H1 (cell line): Measurements from ENCODE around the gene OR13C2. TPM values are rescaled to one million over a fixed set of nuclear protein-coding genes. Genes with fewer than 3 reads are reported as not detected.

Experiments
- CTCF ChIA-PET: fragments of 300-600 bp; sonication (Branson Sonifier 250); formaldehyde crosslinking; loops from one replicate; lab custom pipeline; 2021; ENCODE audit not compliant: partially characterized antibody; lab: Charles Lee
- POLR2A ChIA-PET: fragments of 300-600 bp; sonication (Branson Sonifier 250); formaldehyde crosslinking; loops from one replicate; lab custom pipeline; 2021; ENCODE audit warnings: inconsistent platforms; ENCODE audit not compliant: partially characterized antibody; lab: Charles Lee
- DNase-seq, 2 experiments: peaks; one replicate each; pipeline versions ENCODE4 v3.0.0 to v3.0.0-alpha.2; 2010 to 2022; ENCODE audit warnings: low spot score in 2 of 2, low read depth in 1 of 2, mixed read lengths in 1 of 2
- FAIRE-seq: peaks from 2 replicates; lab custom pipeline; 2011; peaks lifted over from hg19 to GRCh38; lab: Jason Lieb, UNC
- H2AFZ ChIP-seq: 2 replicates; pipeline ENCODE4 v1.8.1; 2012; ENCODE audit warnings: low read length, inconsistent platforms
- H2AK5ac ChIP-seq: 2 replicates; pipeline ENCODE4 v1.6.1; 2013; ENCODE audit warnings: low read depth, low read length
- H2BK120ac ChIP-seq: replicated peaks from 2 replicates; pipeline ENCODE3; 2013; ENCODE audit warnings: low read depth, low read length, inconsistent platforms
- H2BK12ac ChIP-seq: 2 replicates; pipeline ENCODE4 v1.6.1; 2013; ENCODE audit warnings: low read depth, low read length
- H2BK15ac ChIP-seq: 2 replicates; pipeline ENCODE4 v1.6.1; 2013; ENCODE audit warnings: low read length
- H2BK20ac ChIP-seq: 2 replicates; pipeline ENCODE4 v1.6.1; 2013; ENCODE audit warnings: low read length
- H2BK5ac ChIP-seq: 2 replicates; pipeline ENCODE4 v1.6.1; 2013; ENCODE audit warnings: low read depth, low read length
- H3K14ac ChIP-seq: 2 replicates; pipeline ENCODE4 v1.6.1; 2013; ENCODE audit warnings: inconsistent platforms; ENCODE audit not compliant: insufficient read length
- H3K18ac ChIP-seq: 2 replicates; pipeline ENCODE4 v1.6.1; 2013; ENCODE audit warnings: low read length; ENCODE audit errors: extremely low read depth
- H3K23ac ChIP-seq: 2 replicates; pipeline ENCODE4 v1.6.1; 2013; ENCODE audit warnings: inconsistent platforms; ENCODE audit not compliant: insufficient read length
- H3K23me2 ChIP-seq: 2 replicates; pipeline ENCODE4 v1.6.1; 2013; ENCODE audit warnings: low read depth, low read length
- H3K27ac ChIP-seq: 2 replicates; pipeline ENCODE4 v1.6.1; 2011; ENCODE audit warnings: low read depth, low read length, inconsistent platforms
- H3K27me3 ChIP-seq, 4 experiments: replicated peaks in 1 of 4; 1 replicate in 1 of 4; 2 replicates in 3 of 4; pipeline versions ENCODE4 v1.6.1 to v1.8.1; 2011 to 2013; ENCODE audit warnings: low read length in 3 of 4, mild to moderate bottlenecking in 3 of 4, inconsistent platforms in 2 of 4, mixed read lengths in 2 of 4, moderate library complexity in 1 of 4; ENCODE audit not compliant: control insufficient read depth in 3 of 4, insufficient read depth in 3 of 4; ENCODE audit errors: extremely low read depth in 1 of 4
- H3K36me3 ChIP-seq, 4 experiments: 2 replicates each; pipeline versions ENCODE4 v1.6.1 to v1.8.1; 2011 to 2013; ENCODE audit warnings: mild to moderate bottlenecking in 4 of 4, low read length in 3 of 4, moderate library complexity in 2 of 4, control low read depth in 1 of 4, inconsistent platforms in 1 of 4; ENCODE audit not compliant: insufficient read depth in 4 of 4, control insufficient read depth in 2 of 4
- H3K4ac ChIP-seq: replicated peaks from 2 replicates; pipeline ENCODE3; 2013; ENCODE audit warnings: low read length, low read depth, mixed read lengths, inconsistent platforms; ENCODE audit not compliant: insufficient read length
- H3K4me1 ChIP-seq, 4 experiments: replicated peaks in 1 of 4; 1 replicate in 1 of 4; 2 replicates in 3 of 4; pipeline versions ENCODE4 v1.6.1 to v1.8.1; 2011 to 2013; ENCODE audit warnings: low read length in 3 of 4, inconsistent platforms in 2 of 4, mixed read lengths in 1 of 4; ENCODE audit not compliant: insufficient read depth in 4 of 4, control insufficient read depth in 3 of 4
- H3K4me2 ChIP-seq, 2 experiments: 2 replicates each; pipeline versions ENCODE4 v1.6.1 to v1.8.1; 2011 to 2013; ENCODE audit warnings: low read depth in 2 of 2, low read length in 2 of 2, control low read depth in 1 of 2, inconsistent platforms in 1 of 2, mild to moderate bottlenecking in 1 of 2; ENCODE audit not compliant: insufficient read depth in 1 of 2
- H3K4me3 ChIP-seq, 4 experiments: fragments of 200-600, 300-600 bp in 1 of 4; sonication (generic), shearing (Covaris generic), sonication (Bioruptor Twin) in 1 of 4; 2 replicates each; pipeline versions ENCODE4 v1.5.1 to v1.8.1; 2011 to 2016; ENCODE audit warnings: low read length in 4 of 4, low read depth in 3 of 4, control low read depth in 2 of 4, inconsistent platforms in 2 of 4, mild to moderate bottlenecking in 2 of 4, mixed read lengths in 1 of 4, moderate library complexity in 1 of 4; ENCODE audit not compliant: insufficient read depth in 2 of 4; ENCODE audit errors: extremely low read depth in 1 of 4
- H3K56ac ChIP-seq: replicated peaks from 2 replicates; pipeline ENCODE3; 2013; ENCODE audit warnings: low read depth, mild to moderate bottlenecking, mixed read lengths, low read length, inconsistent platforms; ENCODE audit not compliant: insufficient read length
- H3K79me1 ChIP-seq: 2 replicates; pipeline ENCODE4 v1.6.1; 2013; ENCODE audit warnings: low read depth, low read length, control low read depth
- H3K79me2 ChIP-seq, 2 experiments: 2 replicates each; pipeline versions ENCODE4 v1.6.1 to v1.8.1; 2012 to 2013; ENCODE audit warnings: low read length in 2 of 2, mild to moderate bottlenecking in 2 of 2, inconsistent platforms in 1 of 2; ENCODE audit not compliant: insufficient read depth in 2 of 2, control insufficient read depth in 1 of 2
- H3K9ac ChIP-seq, 4 experiments: replicated peaks in 1 of 4; 1 replicate in 1 of 4; 2 replicates in 3 of 4; pipeline versions ENCODE4 v1.6.1 to v1.8.1; 2011 to 2013; ENCODE audit warnings: low read depth in 3 of 4, low read length in 3 of 4, control low read depth in 2 of 4, mild to moderate bottlenecking in 2 of 4, moderate library complexity in 2 of 4, inconsistent platforms in 1 of 4; ENCODE audit errors: extremely low read depth in 1 of 4
- H3K9me3 ChIP-seq, 2 experiments: 2 replicates each; pipeline versions ENCODE4 v1.6.1 to v1.8.1; 2012 to 2013; ENCODE audit warnings: mild to moderate bottlenecking in 2 of 2, moderate library complexity in 2 of 2, control low read depth in 1 of 2, inconsistent platforms in 1 of 2, low read depth in 1 of 2, low read length in 1 of 2, mixed read lengths in 1 of 2; ENCODE audit not compliant: insufficient read depth in 2 of 2
- H4K20me1 ChIP-seq, 2 experiments: replicated peaks in 1 of 2; 2 replicates each; pipeline versions ENCODE3 to v1.8.1; 2011 to 2013; ENCODE audit warnings: inconsistent platforms in 2 of 2, low read length in 2 of 2, mild to moderate bottlenecking in 1 of 2; ENCODE audit not compliant: insufficient read depth in 2 of 2, control insufficient read depth in 1 of 2
- H4K5ac ChIP-seq: 2 replicates; pipeline ENCODE4 v1.6.1; 2013; ENCODE audit warnings: low read length, low read depth, mixed read lengths, inconsistent platforms; ENCODE audit not compliant: insufficient read length
- H4K8ac ChIP-seq: 2 replicates; pipeline ENCODE4 v1.8.0; 2013; ENCODE audit warnings: mild to moderate bottlenecking, moderate library complexity, low read length, inconsistent platforms; ENCODE audit not compliant: insufficient read depth; ENCODE audit errors: extremely low read depth
- H4K91ac ChIP-seq: replicated peaks from 2 replicates; pipeline ENCODE3; 2013; ENCODE audit warnings: low read length, mixed read lengths, inconsistent platforms; ENCODE audit not compliant: insufficient read length
- RAD21 ChIP-seq, 2 experiments: IDR thresholded peaks in 1 of 2; conservative IDR thresholded peaks in 1 of 2; 2 replicates each; pipeline ENCODE4 v1.6.1; 2011; ENCODE audit warnings: low read depth in 2 of 2, low read length in 2 of 2, improper control_type of control experiment in 1 of 2, inconsistent platforms in 1 of 2, mild to moderate bottlenecking in 1 of 2, moderate library complexity in 1 of 2
- YY1 ChIP-seq: IDR thresholded peaks from 2 replicates; pipeline ENCODE4 v1.6.1; 2011; ENCODE audit warnings: low read depth, mild to moderate bottlenecking, low read length
- WGBS, 2 experiments: shearing (Covaris generic) in 1 of 2; methylation state at CpG; one replicate each; pipeline versions ENCODE4 v1.1.6 to v1.1.7; 2013 to 2015; ENCODE audit warnings: low lambda C conversion rate in 2 of 2, mixed read lengths in 2 of 2, inconsistent platforms in 1 of 2, low coverage in 1 of 2, missing lambda C conversion rate in 1 of 2; ENCODE audit not compliant: insufficient replicate concordance in 2 of 2, insufficient coverage in 1 of 2, insufficient read length in 1 of 2; ENCODE audit errors: extremely low coverage in 1 of 2, missing lambda C conversion rate in 1 of 2; 5-methylcytosine and 5-hydroxymethylcytosine counted together
- polyA plus RNA-seq, 7 experiments: library from polyadenylated mRNA; depleted of rRNA in 3 of 7; stranded (reverse) in 5 of 7; unstranded in 2 of 7; fragments of >200 nt in 5 of 7; fragments of 200-250 nt in 2 of 7; gene quantifications; 1 replicate in 5 of 7; 2 replicates in 1 of 7; 4 replicates in 1 of 7; pipeline versions ENCODE4 v1.2.1 to v1.2.3, GENCODE V29; 2011 to 2013; ENCODE audit warnings: missing spikeins in 2 of 7, mixed read lengths in 2 of 7
- total RNA-seq: library from RNA; stranded (reverse); fragmentation: NEBNext Ultra II Directional; extraction: Animal tissue kit (Norgen Biotek cat#: 25700); gene quantifications from 2 replicates; pipeline ENCODE4 v1.2.1, GENCODE V29; 2021
- TF ChIP-seq, protein P1 (sequence below), 3 experiments: IDR thresholded peaks; 1 replicate in 2 of 3; 2 replicates in 1 of 3; pipeline versions ENCODE4 v1.5.1 to v1.6.1; 2011; ENCODE audit warnings: low read length in 3 of 3, mild to moderate bottlenecking in 3 of 3, inconsistent platforms in 2 of 3, low read depth in 1 of 3, moderate library complexity in 1 of 3; ENCODE audit not compliant: insufficient read depth in 1 of 3; ENCODE audit errors: control extremely low read depth in 1 of 3

Gene OR13C2
- total and polyA plus RNA-seq, 2 of the 8 experiments (the other 6 are each of a cell fraction or from before 2014, with no cell fraction given), result not detected

DNA sequence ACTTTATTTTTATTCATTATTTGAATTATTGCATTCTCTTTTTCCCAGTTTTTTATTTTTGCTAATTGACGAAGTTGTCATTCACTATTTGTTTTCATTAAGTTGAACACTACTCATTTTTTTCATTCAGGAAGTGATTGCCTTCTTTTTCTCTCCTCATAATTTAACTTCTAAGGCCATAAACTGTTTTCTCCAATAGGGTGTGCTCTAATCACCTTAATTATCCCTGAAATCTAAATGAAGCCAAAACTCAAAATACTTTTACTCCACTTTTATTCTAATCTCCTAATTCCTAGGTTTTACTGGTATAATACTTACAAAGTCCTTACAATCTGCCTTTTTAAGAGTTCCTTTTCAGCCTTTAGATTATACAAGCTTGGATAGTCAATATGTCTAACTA, 2.9 kb upstream of the OR13C2 start:
- H3K27ac ChIP-seq, result no peak overlapping the region
- no peaks in the 10 kb centered on the region for H3K36me3 ChIP-seq
- H2BK12ac ChIP-seq, result no peak overlapping the region
- H3K79me2 ChIP-seq, result no peaks in the 10 kb centered on the region
- H4K91ac ChIP-seq, result no peak overlapping the region
- H3K18ac ChIP-seq, result no peak overlapping the region
- no peak overlapping the region for H4K8ac ChIP-seq
- no peak overlapping the region for H3K56ac ChIP-seq
- no peak overlapping the region for H2BK15ac ChIP-seq
- TF ChIP-seq RAD21 (IDR thresholded peaks at IDR 0.05 in 1 of 2, conservative IDR thresholded peaks at IDR 0.05 in 1 of 2; ENCODE audit: low read depth in 2 of 2, low read length in 2 of 2) (peak in 1 of 2 experiments; percentile 34; a peak in 3 of 4 replicates), YY1 (no peak)
- TF ChIP-seq, protein P1, sequence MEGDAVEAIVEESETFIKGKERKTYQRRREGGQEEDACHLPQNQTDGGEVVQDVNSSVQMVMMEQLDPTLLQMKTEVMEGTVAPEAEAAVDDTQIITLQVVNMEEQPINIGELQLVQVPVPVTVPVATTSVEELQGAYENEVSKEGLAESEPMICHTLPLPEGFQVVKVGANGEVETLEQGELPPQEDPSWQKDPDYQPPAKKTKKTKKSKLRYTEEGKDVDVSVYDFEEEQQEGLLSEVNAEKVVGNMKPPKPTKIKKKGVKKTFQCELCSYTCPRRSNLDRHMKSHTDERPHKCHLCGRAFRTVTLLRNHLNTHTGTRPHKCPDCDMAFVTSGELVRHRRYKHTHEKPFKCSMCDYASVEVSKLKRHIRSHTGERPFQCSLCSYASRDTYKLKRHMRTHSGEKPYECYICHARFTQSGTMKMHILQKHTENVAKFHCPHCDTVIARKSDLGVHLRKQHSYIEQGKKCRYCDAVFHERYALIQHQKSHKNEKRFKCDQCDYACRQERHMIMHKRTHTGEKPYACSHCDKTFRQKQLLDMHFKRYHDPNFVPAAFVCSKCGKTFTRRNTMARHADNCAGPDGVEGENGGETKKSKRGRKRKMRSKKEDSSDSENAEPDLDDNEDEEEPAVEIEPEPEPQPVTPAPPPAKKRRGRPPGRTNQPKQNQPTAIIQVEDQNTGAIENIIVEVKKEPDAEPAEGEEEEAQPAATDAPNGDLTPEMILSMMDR (IDR thresholded peaks at IDR 0.05; ENCODE audit: control extremely low read depth in 1 of 3, insufficient read depth in 1 of 3, low read depth in 1 of 3, low read length in 3 of 3), result peak in 1 of 3 experiments; percentile 25; a peak in 2 of 4 replicates
- H3K9me3 ChIP-seq, result no peaks in the 10 kb centered on the region
- no peak for FAIRE-seq
- H3K27me3 ChIP-seq, result no peaks in the 10 kb centered on the region
- POLR2A ChIA-PET, result no interaction called here
- H2BK5ac ChIP-seq, result no peak overlapping the region
- DNase-seq, result no peak
- H2AFZ ChIP-seq, result no peak overlapping the region
- H2AK5ac ChIP-seq, result no peak overlapping the region
- H3K23me2 ChIP-seq, result no peaks in the 10 kb centered on the region
- CTCF ChIA-PET, result no interaction called here
- H3K23ac ChIP-seq, result no peak overlapping the region
- H2BK20ac ChIP-seq, result no peak overlapping the region
- H2BK120ac ChIP-seq, result no peak overlapping the region
- WGBS, 2 experiments, result 60% methylated on average over 1 of the region's 1 CpG; no CpG with 5 or more reads in 1 of the 2 experiments
- no peak overlapping the region for H3K4me2 ChIP-seq
- no peak overlapping the region for H4K5ac ChIP-seq
- no peak overlapping the region for H3K14ac ChIP-seq
- no peaks in the 10 kb centered on the region for H4K20me1 ChIP-seq
- no peaks in the 10 kb centered on the region for H3K79me1 ChIP-seq
- no peak overlapping the region for H3K4me3 ChIP-seq
- no peak overlapping the region for H3K4ac ChIP-seq
- no peak overlapping the region for H3K9ac ChIP-seq
- H3K4me1 ChIP-seq, result no peaks in the 10 kb centered on the region
